ELF-1 (cell line): ENCODE data around the gene HMGXB3.
"Not testable (repeated sequence)": the region's sequence is repeated elsewhere in the genome, so short reads cannot be mapped to it uniquely, and the experiment has no call there.

ENCODE experiments used
- DNase-seq: peaks from one replicate; pipeline ENCODE4 v3.0.0-alpha.2; 2016; ENCODE audit warnings: low read depth, low spot score

HMGXB3 gene

GRCh38 chr5:150022158-150022531 lies 21.6 kb downstream of the HMGXB3 start:
- DNase-seq, result no peak

- no peak for DNase-seq
Measured at GRCh38 chr5:150022681-150023080, 22.1 kb downstream of the HMGXB3 start.

- DNase-seq, result no peak
Measured at GRCh38 chr5:150023136-150023535, 22.6 kb downstream of the HMGXB3 start.

GRCh38 chr5:150024346-150024984 lies 23.9 kb downstream of the HMGXB3 start:
- no peak for DNase-seq

- DNase-seq, result no peak
Measured at GRCh38 chr5:150026682-150027172, 26.2 kb downstream of the HMGXB3 start.

GRCh38 chr5:150028047-150028446 lies 27.5 kb downstream of the HMGXB3 start:
- not testable (repeated sequence) for DNase-seq

- DNase-seq, result no peak
Measured at GRCh38 chr5:150033334-150033733, 32.8 kb downstream of the HMGXB3 start.

GRCh38 chr5:150034662-150035061 lies 34.1 kb downstream of the HMGXB3 start:
- DNase-seq, result no peak

GRCh38 chr5:150035139-150035895 lies 34.8 kb downstream of the HMGXB3 start:
- no peak for DNase-seq

GRCh38 chr5:150036513-150036912 lies 36.0 kb downstream of the HMGXB3 start:
- DNase-seq, result peak; percentile 73

- no peak for DNase-seq
Measured at GRCh38 chr5:150038547-150038946, 38.0 kb downstream of the HMGXB3 start.

- DNase-seq, result no peak
Measured at GRCh38 chr5:150042459-150042858, 41.9 kb downstream of the HMGXB3 start.

GRCh38 chr5:150043657-150044328 lies 43.3 kb downstream of the HMGXB3 start:
- DNase-seq, result no peak

GRCh38 chr5:150044329-150044681 lies 43.8 kb downstream of the HMGXB3 start:
- no peak for DNase-seq

- DNase-seq, result no peak
Measured at GRCh38 chr5:150044712-150045111, 44.2 kb downstream of the HMGXB3 start.

- DNase-seq, result peak; percentile 21
Measured at GRCh38 chr5:150045549-150045948, 45.0 kb downstream of the HMGXB3 start.

- no peak for DNase-seq
Measured at GRCh38 chr5:150046031-150046430, 45.5 kb downstream of the HMGXB3 start.

GRCh38 chr5:150050172-150050811 lies 49.8 kb downstream of the HMGXB3 start:
- not testable (repeated sequence) for DNase-seq

- DNase-seq, result no peak
Measured at GRCh38 chr5:150051657-150052195, 51.2 kb downstream of the HMGXB3 start.

GRCh38 chr5:150052226-150052955 lies 51.9 kb downstream of the HMGXB3 start:
- DNase-seq, result no peak
